OCI-LY7 (cell line): ENCODE results near the gene CPB2.

Source experiments
- CTCF ChIP-seq: fragments of 200-600 bp; sonication (generic); conservative IDR thresholded peaks from 2 replicates; pipeline ENCODE4 v1.5.1; 2014; ENCODE audit warnings: mild to moderate bottlenecking, antibody characterized with exemption, low read length, moderate library complexity, mixed read lengths
- EZH2phosphoT487 ChIP-seq: fragments of 200-600 bp; sonication (generic); IDR thresholded peaks from 2 replicates; pipeline ENCODE4 v1.6.1; 2018; ENCODE audit warnings: low read depth, borderline replicate concordance, mild to moderate bottlenecking, mixed run types, antibody characterized with exemption, low read length, moderate library complexity, mixed read lengths

- TF ChIP-seq CTCF (no peak), EZH2phosphoT487 (no peak)
Measured at GRCh38 chr13:46045424-46045823, 59.4 kb downstream of the CPB2 start.
